Head of caudate nucleus (tissue), 42 donors: Measurements from ENCODE around the gene DLG2.
"Not testable (repeated sequence)": the region's sequence is repeated elsewhere in the genome, so short reads cannot be mapped to it uniquely, and the experiment has no call there.

Source experiments
- DNase-seq, 42 donors: peaks; one replicate each; pipeline versions ENCODE4 v3.0.0 to v3.0.0-alpha.2; 2020 to 2021; ENCODE audit warnings: mixed read lengths in 7 of 42
- intact Hi-C: fragments of 100-400 bp; cut with DNase I; formaldehyde crosslinking; loops from one replicate; pipeline ENCODE4 v1.15.0; 2022

DLG2 gene

GRCh38 chr11:84795698-84796097 lies 831.4 kb downstream of the DLG2 start:
- no peak for DNase-seq
- intact Hi-C loops: no loop called here

- no peak for DNase-seq
- intact Hi-C loops: no loop called here
These were observed 832.3 kb downstream of the DLG2 start for GRCh38 chr11:84794663-84795443.

GRCh38 chr11:84793318-84793717 lies 833.8 kb downstream of the DLG2 start:
- DNase-seq: no peak
- intact Hi-C loops: no loop called here

- intact Hi-C loops: no loop called here
- DNase-seq: no peak
These were observed 836.2 kb downstream of the DLG2 start for GRCh38 chr11:84790849-84791427.

GRCh38 chr11:84788220-84788619 lies 838.9 kb downstream of the DLG2 start:
- DNase-seq: no peak
- intact Hi-C loops: no loop called here

GRCh38 chr11:84784158-84784557 lies 843.0 kb downstream of the DLG2 start:
- DNase-seq, intact Hi-C loops: not testable (repeated sequence)

- DNase-seq: peak in 1 of 42 donors; percentile 4
These were observed 846.4 kb downstream of the DLG2 start for GRCh38 chr11:84780689-84781293.

GRCh38 chr11:84775503-84775902 lies 851.6 kb downstream of the DLG2 start:
- no peak for DNase-seq
- intact Hi-C loops: no loop called here

More at GRCh38 chr11:84780689-84781293, 846.4 kb downstream of the DLG2 start:
- intact Hi-C loops: no loop called here

GRCh38 chr11:84763931-84764330 lies 863.2 kb downstream of the DLG2 start:
- no peak for DNase-seq
- intact Hi-C loops: no loop called here

GRCh38 chr11:84757711-84758110 lies 869.4 kb downstream of the DLG2 start:
- DNase-seq: no peak
- intact Hi-C loops: no loop called here

- intact Hi-C loops: no loop called here
- no peak for DNase-seq
These were observed 875.8 kb downstream of the DLG2 start for GRCh38 chr11:84751371-84751770.

- DNase-seq: no peak
These were observed 879.3 kb downstream of the DLG2 start for GRCh38 chr11:84747871-84748270.

GRCh38 chr11:84740050-84740449 lies 887.1 kb downstream of the DLG2 start:
- no peak for DNase-seq
- intact Hi-C loops: no loop called here

More at GRCh38 chr11:84747871-84748270, 879.3 kb downstream of the DLG2 start:
- intact Hi-C loops: no loop called here

- intact Hi-C loops: no loop called here
- DNase-seq: no peak
These were observed 902.9 kb downstream of the DLG2 start for GRCh38 chr11:84724256-84724655.

- intact Hi-C loops: no loop called here
- DNase-seq: peak in 5 of 42 donors; percentile 8 to 44 (median 13)
These were observed 904.5 kb downstream of the DLG2 start for GRCh38 chr11:84722583-84723108.

GRCh38 chr11:84721561-84721961 lies 905.6 kb downstream of the DLG2 start:
- DNase-seq: peak in 7 of 42 donors; percentile 2 to 38 (median 26)
- intact Hi-C loops: no loop called here

- intact Hi-C loops: no loop called here
- peak; percentile 1 to 71 (median 37) for DNase-seq
These were observed 906.3 kb downstream of the DLG2 start for GRCh38 chr11:84720706-84721402.

- DNase-seq: peak in 41 of 42 donors; percentile 1 to 62 (median 28)
- intact Hi-C loops: no loop called here
These were observed 907.1 kb downstream of the DLG2 start for GRCh38 chr11:84719935-84720577.

GRCh38 chr11:84714316-84714780 lies 912.8 kb downstream of the DLG2 start:
- intact Hi-C loops: no loop called here
- DNase-seq: peak in 34 of 42 donors; percentile 1 to 64 (median 22)
